NB4 (cell line): Measurements from ENCODE around the gene CAMK2A.

Source experiments
- DNase-seq: peaks from one replicate; pipeline ENCODE4 v3.0.0; 2010; ENCODE audit warnings: low read depth
- H3K4me3 ChIP-seq: one replicate; pipeline ENCODE4 v1.5.1; 2011; ENCODE audit warnings: mild to moderate bottlenecking, low read depth, low read length, moderate library complexity
- MYC ChIP-seq: IDR thresholded peaks from 2 replicates; pipeline ENCODE4 v1.6.1; 2011; ENCODE audit warnings: low read depth, low read length
- POLR2A ChIP-seq: IDR thresholded peaks from 2 replicates; pipeline ENCODE4 v1.6.1; 2011; ENCODE audit warnings: mild to moderate bottlenecking; ENCODE audit not compliant: insufficient read length; ENCODE audit errors: extremely low read depth
- TF ChIP-seq, protein P1 (sequence below): IDR thresholded peaks from one replicate; pipeline ENCODE4 v1.5.1; 2012; ENCODE audit warnings: low read depth, low read length
- TF ChIP-seq, protein P2 (sequence below): IDR thresholded peaks from 2 replicates; pipeline ENCODE4 v1.6.1; 2011; ENCODE audit warnings: low read depth, low read length

The CAMK2A gene

DNA sequence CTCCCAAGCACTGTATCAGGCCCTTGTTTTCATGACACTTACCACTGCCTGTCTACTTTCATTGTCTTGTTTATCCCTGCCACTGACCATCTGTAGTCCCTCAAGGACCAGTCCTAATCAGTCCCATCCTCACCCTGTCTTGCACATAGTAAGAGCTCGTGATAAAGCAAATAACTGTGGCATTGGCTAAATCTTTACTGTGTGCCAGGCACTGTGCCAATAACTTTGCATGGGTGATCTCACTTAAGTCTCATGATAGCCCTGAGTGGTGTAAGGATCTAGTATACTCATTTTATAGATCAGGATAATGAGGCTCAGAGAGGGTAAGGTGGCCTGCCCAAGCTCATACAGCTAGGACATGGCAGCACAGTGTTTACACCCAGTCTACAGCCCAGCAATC lies 117.4 kb downstream of the CAMK2A start:
- TF ChIP-seq, protein P1, sequence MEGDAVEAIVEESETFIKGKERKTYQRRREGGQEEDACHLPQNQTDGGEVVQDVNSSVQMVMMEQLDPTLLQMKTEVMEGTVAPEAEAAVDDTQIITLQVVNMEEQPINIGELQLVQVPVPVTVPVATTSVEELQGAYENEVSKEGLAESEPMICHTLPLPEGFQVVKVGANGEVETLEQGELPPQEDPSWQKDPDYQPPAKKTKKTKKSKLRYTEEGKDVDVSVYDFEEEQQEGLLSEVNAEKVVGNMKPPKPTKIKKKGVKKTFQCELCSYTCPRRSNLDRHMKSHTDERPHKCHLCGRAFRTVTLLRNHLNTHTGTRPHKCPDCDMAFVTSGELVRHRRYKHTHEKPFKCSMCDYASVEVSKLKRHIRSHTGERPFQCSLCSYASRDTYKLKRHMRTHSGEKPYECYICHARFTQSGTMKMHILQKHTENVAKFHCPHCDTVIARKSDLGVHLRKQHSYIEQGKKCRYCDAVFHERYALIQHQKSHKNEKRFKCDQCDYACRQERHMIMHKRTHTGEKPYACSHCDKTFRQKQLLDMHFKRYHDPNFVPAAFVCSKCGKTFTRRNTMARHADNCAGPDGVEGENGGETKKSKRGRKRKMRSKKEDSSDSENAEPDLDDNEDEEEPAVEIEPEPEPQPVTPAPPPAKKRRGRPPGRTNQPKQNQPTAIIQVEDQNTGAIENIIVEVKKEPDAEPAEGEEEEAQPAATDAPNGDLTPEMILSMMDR, result no peak
- TF ChIP-seq, protein P2, sequence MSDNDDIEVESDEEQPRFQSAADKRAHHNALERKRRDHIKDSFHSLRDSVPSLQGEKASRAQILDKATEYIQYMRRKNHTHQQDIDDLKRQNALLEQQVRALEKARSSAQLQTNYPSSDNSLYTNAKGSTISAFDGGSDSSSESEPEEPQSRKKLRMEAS, result no peak
- TF ChIP-seq POLR2A, result no peak
- no peak for TF ChIP-seq MYC
- no peak for DNase-seq
- H3K4me3 ChIP-seq, result no peak overlapping the region
